Measurements from ENCODE around the gene RBFOX2. TPM values are rescaled to one million over a fixed set of nuclear protein-coding genes. Genes with fewer than 3 reads are reported as not detected.

The RBFOX2 gene
- total RNA-seq, 2 experiments from 2014 or later, result 1.9 to 2.4 TPM

- Histone ChIP-seq H3K27ac (ENCODE audit: low read depth in 1 of 2, low read length in 2 of 2) (no peak overlapping the region), H3K36me3 (ENCODE audit: insufficient read depth, low read length) (no peaks in the 10 kb centered on the region), H3K9me3 (ENCODE audit: control insufficient read depth in 1 of 2, insufficient read depth in 1 of 2, low read length in 2 of 2) (no peaks in the 10 kb centered on the region), H3K4me1 (ENCODE audit: insufficient read depth, low read length) (no peaks in the 10 kb centered on the region), H3K4me3 (ENCODE audit: low read length) (no peak overlapping the region), H3K27me3 (ENCODE audit: control insufficient read depth in 1 of 2, insufficient read depth in 2 of 2, low read length in 2 of 2) (no peaks in the 10 kb centered on the region)
- no peak overlapping the region for H3K27ac Mint-ChIP-seq
- no peaks in the 10 kb centered on the region for H3K27me3 Mint-ChIP-seq
- H3K9me3 Mint-ChIP-seq, result no peaks in the 10 kb centered on the region
- no peak for TF ChIP-seq CTCF (IDR thresholded peaks at IDR 0.05)
- DNase-seq (no peak), ATAC-seq (ENCODE audit: poor library complexity) (no peak)
- no peaks in the 10 kb centered on the region for H3K36me3 Mint-ChIP-seq (ENCODE audit: low read depth)
- POLR2A ChIA-PET, result no interaction called here
- CTCF ChIA-PET, result no interaction called here
- no peak overlapping the region for H3K4me3 Mint-ChIP-seq
- intact Hi-C loops (cut with DNase I, micrococcal nuclease), result no loop called here
- H3K4me1 Mint-ChIP-seq (ENCODE audit: low read depth), result peaks cover 7% of the 10 kb centered on the region
Measured at GRCh38 chr22:35754761-35755160, 273.9 kb downstream of the RBFOX2 start.

- POLR2A ChIA-PET, result no interaction called here
- CTCF ChIA-PET, result no interaction called here
- Mint-ChIP-seq H3K4me1 (ENCODE audit: low read depth) (peaks cover 7% of the 10 kb centered on the region), H3K9me3 (no peaks in the 10 kb centered on the region), H3K27ac (no peak overlapping the region), H3K27me3 (no peaks in the 10 kb centered on the region), H3K36me3 (ENCODE audit: low read depth) (no peaks in the 10 kb centered on the region), H3K4me3 (no peak overlapping the region)
- H3K4me3 ChIP-seq (ENCODE audit: low read length), result no peak overlapping the region
- no peak for TF ChIP-seq CTCF (IDR thresholded peaks at IDR 0.05)
- no peak overlapping the region for H3K27ac ChIP-seq (ENCODE audit: low read depth in 1 of 2, low read length in 2 of 2)
- no peaks in the 10 kb centered on the region for H3K36me3 ChIP-seq (ENCODE audit: insufficient read depth, low read length)
- ATAC-seq (ENCODE audit: poor library complexity) (no peak), DNase-seq (no peak)
- no peaks in the 10 kb centered on the region for H3K27me3 ChIP-seq (ENCODE audit: control insufficient read depth in 1 of 2, insufficient read depth in 2 of 2, low read length in 2 of 2)
- H3K4me1 ChIP-seq (ENCODE audit: insufficient read depth, low read length), result no peaks in the 10 kb centered on the region
- no peaks in the 10 kb centered on the region for H3K9me3 ChIP-seq (ENCODE audit: control insufficient read depth in 1 of 2, insufficient read depth in 1 of 2, low read length in 2 of 2)
- intact Hi-C loops (cut with DNase I, micrococcal nuclease), result no loop called here
Measured at GRCh38 chr22:35752863-35753189, 275.8 kb downstream of the RBFOX2 start.

- no peak for TF ChIP-seq CTCF (IDR thresholded peaks at IDR 0.05)
Measured at GRCh38 chr22:35752006-35752862, 276.4 kb downstream of the RBFOX2 start.

More at GRCh38 chr22:35752006-35752862, 276.4 kb downstream of the RBFOX2 start:
- no peak overlapping the region for H3K27ac ChIP-seq (ENCODE audit: low read depth in 1 of 2, low read length in 2 of 2)
- ChIA-PET CTCF (no interaction called here), POLR2A (no interaction called here)
- no peak overlapping the region for H3K4me3 Mint-ChIP-seq
- no peak overlapping the region for H3K27ac Mint-ChIP-seq
- intact Hi-C loops (cut with DNase I, micrococcal nuclease), result no loop called here
- no peak overlapping the region for H3K4me3 ChIP-seq (ENCODE audit: low read length)
- peaks cover 7% of the 10 kb centered on the region for H3K4me1 Mint-ChIP-seq (ENCODE audit: low read depth)
- H3K36me3 ChIP-seq (ENCODE audit: insufficient read depth, low read length), result no peaks in the 10 kb centered on the region
- no peaks in the 10 kb centered on the region for H3K4me1 ChIP-seq (ENCODE audit: insufficient read depth, low read length)
- no peaks in the 10 kb centered on the region for H3K9me3 ChIP-seq (ENCODE audit: control insufficient read depth in 1 of 2, insufficient read depth in 1 of 2, low read length in 2 of 2)
- no peak for DNase-seq
- no peaks in the 10 kb centered on the region for H3K27me3 Mint-ChIP-seq
- no peaks in the 10 kb centered on the region for H3K9me3 Mint-ChIP-seq
- no peak for ATAC-seq (ENCODE audit: poor library complexity)
- no peaks in the 10 kb centered on the region for H3K36me3 Mint-ChIP-seq (ENCODE audit: low read depth)
- H3K27me3 ChIP-seq (ENCODE audit: control insufficient read depth in 1 of 2, insufficient read depth in 2 of 2, low read length in 2 of 2), result no peaks in the 10 kb centered on the region
